Activated naive CD4-positive, alpha-beta T cell treated with anti-CD3 and anti-CD28 coated beads, Interleukin-2, amount 50 U/mL, for 72 hours (primary cell): ENCODE data around the gene RAB11FIP3. TPM values are rescaled to one million over a fixed set of nuclear protein-coding genes. Genes with fewer than 3 reads are reported as not detected.
A peak's percentile ranks its signal among the peaks of the same experiment; 100 is the strongest.

Experiments
- ATAC-seq, 2 donors: fragments of 150-1000 bp; cut with Tn5 transposase; 2 replicates each; pipeline ENCODE4 v1.10.0; 2021; ENCODE audit warnings: mild to moderate bottlenecking in 2 of 2, moderate library complexity in 2 of 2
- DNase-seq, 2 donors: peaks; one replicate each; pipeline ENCODE4 v3.0.0; 2021 to 2022; ENCODE audit warnings: low spot score in 2 of 2
- H3K27ac Mint-ChIP-seq, 2 donors: one replicate each; pipeline ENCODE4 v1.8.0; 2022; ENCODE audit warnings: mild to moderate bottlenecking in 2 of 2, mixed read lengths in 2 of 2
- H3K36me3 Mint-ChIP-seq, 2 donors: one replicate each; pipeline ENCODE4 v1.8.0; 2022; ENCODE audit warnings: mixed read lengths in 2 of 2
- H3K9me3 Mint-ChIP-seq, 2 donors: one replicate each; pipeline ENCODE4 v1.8.0; 2022; ENCODE audit warnings: mixed read lengths in 2 of 2
- total RNA-seq, 2 donors: library from RNA; stranded (reverse); gene quantifications; one replicate each; pipeline ENCODE4 v1.2.3, GENCODE V29; 2022

The RAB11FIP3 gene
- total RNA-seq, 2 donors from 2014 or later = 18.6 to 32.0 TPM

DNA sequence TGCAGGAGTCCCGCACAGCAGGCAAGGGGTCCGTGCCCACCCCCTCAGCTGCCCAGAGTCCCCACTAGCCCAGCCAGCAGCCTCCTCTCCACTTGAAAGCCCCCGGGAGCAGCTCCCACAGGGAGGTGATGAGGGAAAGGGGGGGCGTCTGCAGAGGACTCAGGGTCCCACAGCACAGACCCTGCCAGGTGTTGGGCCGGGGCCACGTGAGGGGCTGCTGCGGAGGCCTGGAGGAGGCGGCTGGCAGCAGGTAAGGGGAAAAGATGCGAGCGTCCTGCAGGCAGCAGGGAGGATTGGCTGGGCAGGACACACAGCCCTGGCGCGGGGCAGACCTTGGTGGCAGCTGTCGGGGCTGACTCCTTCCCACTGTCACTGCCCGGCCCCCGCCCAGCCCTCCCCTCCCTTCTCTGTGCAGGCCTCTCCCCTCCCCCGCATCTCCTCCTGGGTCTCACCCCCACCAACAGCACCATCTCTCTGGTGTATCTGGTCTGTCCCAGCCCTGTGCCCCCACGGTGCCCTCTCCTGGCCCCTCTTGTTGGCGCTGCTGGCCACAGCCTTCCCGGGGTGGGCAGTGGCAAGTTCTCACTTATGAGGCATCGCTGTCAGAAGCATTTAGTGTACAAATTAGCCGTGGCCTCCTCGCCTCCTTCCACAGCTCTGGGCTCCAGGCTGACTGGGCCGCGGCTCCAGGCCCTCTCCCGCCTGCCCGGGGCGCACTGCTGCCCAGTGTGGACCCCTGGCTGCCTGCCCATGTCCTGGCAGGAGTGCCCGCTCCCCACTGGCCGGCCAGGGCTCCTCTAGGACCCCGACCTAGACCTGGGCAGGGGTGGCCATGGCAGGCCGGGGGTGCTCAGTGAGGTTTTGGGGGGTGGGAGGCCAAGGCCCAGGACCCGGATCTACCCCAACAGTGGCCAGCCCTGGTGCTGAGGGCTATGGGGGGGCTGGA, 130.4 kb downstream of the RAB11FIP3 start:
- H3K9me3 Mint-ChIP-seq = no peaks in the 10 kb centered on the region
- no peak overlapping the region for H3K27ac Mint-ChIP-seq
- DNase-seq = no peak
- no peaks in the 10 kb centered on the region for H3K36me3 Mint-ChIP-seq
- ATAC-seq = no peak

GRCh38 chr16:556474-557173, 131.2 kb downstream of the RAB11FIP3 start:
- no peaks in the 10 kb centered on the region for H3K9me3 Mint-ChIP-seq
- no peak overlapping the region for H3K27ac Mint-ChIP-seq
- no peak for DNase-seq
- no peaks in the 10 kb centered on the region for H3K36me3 Mint-ChIP-seq
- no peak for ATAC-seq

- H3K9me3 Mint-ChIP-seq = no peaks in the 10 kb centered on the region
- DNase-seq (no peak), ATAC-seq (peak in 1 of 2 donors; percentile 8)
- no peaks in the 10 kb centered on the region for H3K36me3 Mint-ChIP-seq
- no peak overlapping the region for H3K27ac Mint-ChIP-seq
These were observed 132.2 kb downstream of the RAB11FIP3 start for GRCh38 chr16:557463-558297.

DNA sequence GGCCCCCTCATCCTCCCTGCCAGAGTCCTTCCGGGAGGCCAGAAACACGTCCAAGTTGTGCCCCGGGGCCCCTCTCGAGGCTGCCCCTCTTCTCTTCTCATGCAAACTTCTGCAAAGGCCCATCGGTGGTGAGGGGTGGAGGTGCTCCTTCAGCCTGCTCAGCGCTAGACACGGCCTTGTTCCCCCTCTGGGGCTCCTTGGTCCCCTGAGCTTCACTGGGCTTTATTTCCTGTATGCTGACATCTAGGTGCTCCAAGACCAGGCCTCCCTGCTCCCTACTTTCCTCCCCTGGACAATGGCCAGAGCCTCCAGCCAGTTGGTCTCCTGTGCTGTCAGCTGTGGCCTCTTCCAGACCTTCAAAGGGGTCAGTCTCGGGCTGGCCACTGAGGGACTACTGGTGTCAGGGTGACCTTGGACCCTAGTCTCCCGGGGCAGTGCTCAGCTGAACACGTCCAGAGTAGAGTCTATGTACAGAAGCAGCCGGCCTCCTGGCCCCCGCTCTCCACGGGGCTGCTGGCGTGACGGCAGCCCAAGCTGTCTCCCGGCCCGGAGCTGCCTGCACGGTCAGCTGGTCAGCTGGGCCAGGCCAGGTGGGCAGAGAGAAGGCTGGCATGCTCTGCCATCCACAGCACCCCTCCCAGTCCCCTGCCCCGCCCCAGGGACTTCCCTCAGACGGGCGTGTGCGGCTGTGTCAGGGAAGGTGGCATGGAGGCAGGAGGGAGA, 133.0 kb downstream of the RAB11FIP3 start:
- Mint-ChIP-seq H3K9me3 (no peaks in the 10 kb centered on the region), H3K27ac (no peak overlapping the region), H3K36me3 (no peaks in the 10 kb centered on the region)
- ATAC-seq = peak in 1 of 2 donors; percentile 23
- no peak for DNase-seq

DNA sequence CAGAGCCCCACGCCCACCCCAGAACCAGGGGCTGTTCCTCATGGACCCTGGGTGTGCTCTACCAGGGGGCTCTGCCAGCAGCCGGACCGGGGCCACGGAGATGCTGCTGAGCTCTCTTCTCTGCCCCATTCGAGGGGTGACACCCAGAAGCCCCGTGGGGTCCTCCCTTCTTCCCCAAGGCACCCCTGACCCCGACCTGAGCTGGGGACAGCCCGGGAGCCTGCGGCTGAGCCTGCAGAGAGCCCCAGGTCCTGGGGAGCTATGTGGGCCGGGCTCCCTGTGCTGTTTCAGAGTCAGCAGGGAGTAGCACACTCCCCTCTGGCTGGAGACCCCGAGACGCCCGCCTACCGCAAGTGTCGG, 133.6 kb downstream of the RAB11FIP3 start:
- no peak overlapping the region for H3K27ac Mint-ChIP-seq
- no peak for DNase-seq
- no peaks in the 10 kb centered on the region for H3K9me3 Mint-ChIP-seq
- no peaks in the 10 kb centered on the region for H3K36me3 Mint-ChIP-seq
- ATAC-seq = no peak

DNA sequence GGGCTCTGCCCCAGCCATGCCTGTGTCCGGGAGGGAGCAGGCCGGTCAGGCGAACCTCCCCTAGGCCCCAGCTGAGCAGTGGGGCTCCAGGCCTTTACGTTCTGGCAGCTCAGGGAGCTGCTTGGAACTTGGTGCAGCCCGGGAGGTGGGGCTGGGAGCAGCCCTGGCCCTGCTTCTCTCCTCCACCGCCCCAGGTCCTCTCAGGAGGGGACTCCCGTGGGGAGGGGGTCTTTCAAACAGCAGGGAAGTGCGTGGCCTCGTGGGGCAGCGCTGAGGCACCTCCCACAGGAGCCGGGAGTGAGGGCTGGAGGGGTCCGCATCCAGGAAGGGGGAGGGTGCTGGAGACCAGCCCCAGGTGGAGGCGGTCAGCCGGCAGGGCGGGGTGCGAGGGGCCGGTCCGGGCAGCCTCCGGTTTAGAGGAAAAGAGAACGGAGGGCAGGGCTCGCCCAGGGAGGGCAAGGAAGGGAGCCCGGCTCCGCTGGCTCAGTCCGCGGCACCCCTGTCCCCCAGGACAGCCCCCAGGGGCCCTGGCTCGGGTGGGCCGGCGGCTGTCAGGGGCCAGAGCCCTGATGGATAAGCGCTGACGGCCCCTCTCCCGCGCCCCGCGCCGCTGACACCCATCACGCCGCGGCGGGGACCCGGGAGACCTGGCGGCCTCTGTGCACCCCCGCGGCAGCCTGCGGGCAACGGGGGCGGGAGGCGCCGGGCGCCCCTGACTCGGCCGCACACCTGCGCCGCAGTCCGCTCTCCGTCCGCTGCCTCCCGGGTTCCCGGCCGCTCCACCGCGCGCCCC, 134.2 kb downstream of the RAB11FIP3 start:
- ATAC-seq (no peak), DNase-seq (no peak)
- H3K36me3 Mint-ChIP-seq = no peaks in the 10 kb centered on the region
- H3K27ac Mint-ChIP-seq = no peak overlapping the region
- no peaks in the 10 kb centered on the region for H3K9me3 Mint-ChIP-seq

GRCh38 chr16:560204-560700, 134.8 kb downstream of the RAB11FIP3 start, which contains the start of gene PRR35:
PRR35 (plus strand) TSS chr16:560394; CDS start chr16:563295, 2,901 bp downstream.
- ATAC-seq (no peak), DNase-seq (no peak)
- Mint-ChIP-seq H3K9me3 (no peaks in the 10 kb centered on the region), H3K36me3 (no peaks in the 10 kb centered on the region), H3K27ac (no peak within 1 kb of the TSS)

GRCh38 chr16:560701-561412, 135.4 kb downstream of the RAB11FIP3 start:
- H3K9me3 Mint-ChIP-seq = no peaks in the 10 kb centered on the region
- H3K27ac Mint-ChIP-seq = no peak overlapping the region
- H3K36me3 Mint-ChIP-seq = no peaks in the 10 kb centered on the region
- ATAC-seq (no peak), DNase-seq (no peak)

- Mint-ChIP-seq H3K9me3 (no peaks in the 10 kb centered on the region), H3K36me3 (no peaks in the 10 kb centered on the region), H3K27ac (no peak overlapping the region)
- no peak for DNase-seq
- no peak for ATAC-seq
These were observed 136.0 kb downstream of the RAB11FIP3 start for GRCh38 chr16:561413-561794.

DNA sequence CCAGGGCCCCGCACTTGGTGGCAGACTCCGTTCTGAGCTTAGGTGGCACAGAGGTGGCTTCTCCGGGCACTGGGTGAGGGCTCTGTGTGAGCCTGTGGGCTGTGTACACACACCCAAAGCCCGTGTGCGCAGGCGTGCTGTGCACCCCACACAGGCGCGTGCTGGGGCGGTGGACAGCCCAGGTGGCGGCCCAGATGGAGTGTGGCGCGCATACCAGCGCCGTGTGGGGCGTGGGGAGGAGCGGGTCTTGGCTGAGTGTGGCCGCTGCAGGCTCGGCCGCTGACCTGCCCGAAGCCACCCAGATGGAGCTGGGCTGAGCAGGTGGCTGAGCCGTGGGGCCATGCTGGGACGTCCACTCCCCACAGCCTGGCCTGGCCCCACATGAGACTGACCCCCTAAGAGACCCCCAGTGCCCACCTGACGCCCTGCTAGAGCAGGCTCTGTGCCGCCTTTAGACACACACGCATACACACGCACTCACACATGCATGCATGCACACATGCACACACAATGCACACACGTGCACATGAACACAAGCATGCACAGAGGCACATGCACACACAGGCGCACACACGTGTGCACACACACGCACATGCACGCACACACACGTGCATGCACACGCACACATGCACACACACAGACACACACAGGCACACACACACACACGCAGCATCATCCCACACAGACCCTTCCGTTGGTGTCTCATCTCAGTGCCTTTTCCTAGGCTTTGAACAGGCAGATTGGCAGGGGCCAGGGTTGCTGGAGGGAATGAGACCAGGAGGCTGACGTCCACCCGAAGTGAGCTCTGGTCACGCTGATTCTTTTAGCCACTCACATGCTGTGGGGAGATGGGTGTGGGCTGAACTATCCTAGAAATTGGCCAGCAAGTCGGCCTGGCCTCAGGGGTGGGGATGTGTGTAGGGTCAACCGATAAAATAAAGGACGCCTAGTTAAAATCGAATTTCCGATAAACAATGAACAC, 136.8 kb downstream of the RAB11FIP3 start:
- Mint-ChIP-seq H3K9me3 (no peaks in the 10 kb centered on the region), H3K36me3 (no peaks in the 10 kb centered on the region), H3K27ac (no peak overlapping the region)
- DNase-seq (no peak), ATAC-seq (no peak)

DNA sequence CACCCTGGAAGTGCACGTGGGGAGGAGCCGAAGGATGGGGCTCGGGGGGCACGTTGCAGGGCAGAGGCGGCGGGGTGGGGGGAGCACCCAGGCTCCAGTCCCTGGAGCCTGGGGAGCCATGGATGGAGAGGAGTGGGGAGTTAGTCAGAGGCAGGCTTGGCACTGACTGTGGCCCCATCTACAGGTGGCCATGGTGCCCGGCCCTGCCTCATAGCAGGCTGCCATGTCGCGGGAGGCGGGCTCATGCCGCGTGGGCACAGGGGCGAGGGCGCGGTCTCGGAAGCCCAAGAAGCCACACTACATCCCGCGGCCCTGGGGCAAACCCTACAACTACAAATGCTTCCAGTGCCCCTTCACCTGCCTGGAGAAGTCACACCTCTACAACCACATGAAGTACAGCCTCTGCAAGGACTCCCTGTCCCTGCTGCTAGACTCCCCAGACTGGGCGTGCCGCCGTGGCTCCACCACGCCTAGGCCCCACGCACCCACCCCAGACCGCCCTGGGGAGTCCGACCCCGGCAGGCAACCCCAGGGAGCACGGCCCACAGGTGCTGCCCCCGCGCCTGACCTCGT, 137.7 kb downstream of the RAB11FIP3 start:
- ATAC-seq (no peak), DNase-seq (no peak)
- Mint-ChIP-seq H3K9me3 (no peaks in the 10 kb centered on the region), H3K36me3 (no peaks in the 10 kb centered on the region), H3K27ac (no peak overlapping the region)

DNA sequence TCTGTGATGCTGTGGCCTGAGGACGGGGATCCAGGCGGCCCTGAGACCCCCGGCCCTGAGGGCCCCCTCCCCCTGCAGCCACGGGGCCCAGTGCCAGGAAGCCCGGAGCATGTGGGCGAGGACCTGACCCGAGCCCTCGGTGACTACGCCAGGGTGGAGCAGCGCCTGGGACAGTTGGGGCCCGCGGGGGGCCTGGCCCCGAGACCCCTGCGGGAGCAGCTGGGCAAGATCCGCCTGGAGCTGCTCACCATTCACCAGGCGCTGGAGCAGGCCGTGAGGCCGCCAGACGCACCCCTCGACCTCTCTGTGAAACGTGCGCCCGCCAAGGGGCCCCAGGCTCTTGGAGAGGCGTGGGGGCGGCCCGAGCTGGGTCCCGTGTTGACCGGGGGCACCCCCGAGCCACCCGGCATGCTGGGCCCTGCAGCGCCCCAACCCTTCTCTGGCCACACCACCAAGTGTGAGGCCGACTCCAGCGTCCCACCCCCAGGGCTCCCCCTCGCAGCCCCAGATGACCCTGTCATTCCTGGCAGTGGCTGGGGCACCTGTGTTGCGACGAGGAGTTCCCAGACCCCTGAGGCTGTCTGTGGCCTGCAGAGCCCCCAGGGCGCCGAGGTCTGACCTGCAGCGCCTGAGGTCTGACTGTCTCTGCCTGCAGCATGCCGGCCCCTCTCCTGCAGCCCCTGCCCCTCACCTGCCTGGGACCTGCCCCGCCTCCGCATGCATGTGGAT, 139.4 kb downstream of the RAB11FIP3 start:
- H3K27ac Mint-ChIP-seq = no peak overlapping the region
- H3K9me3 Mint-ChIP-seq = no peaks in the 10 kb centered on the region
- H3K36me3 Mint-ChIP-seq = no peaks in the 10 kb centered on the region
- ATAC-seq (no peak), DNase-seq (no peak)
